AG09319 (cell line): ENCODE measurements around the gene LYRM1.

Experiments
- DNase-seq: peaks from one replicate; pipeline ENCODE4 v3.0.0-alpha.2; 2010; ENCODE audit warnings: low read depth; ENCODE audit errors: extremely low read depth
- TF ChIP-seq, protein P1 (sequence below): IDR thresholded peaks from 2 replicates; pipeline ENCODE4 v1.5.1; 2011; ENCODE audit warnings: low read depth, mild to moderate bottlenecking, inconsistent platforms, low read length, moderate library complexity

Gene LYRM1, protein sequence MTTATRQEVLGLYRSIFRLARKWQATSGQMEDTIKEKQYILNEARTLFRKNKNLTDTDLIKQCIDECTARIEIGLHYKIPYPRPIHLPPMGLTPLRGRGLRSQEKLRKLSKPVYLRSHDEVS

DNA sequence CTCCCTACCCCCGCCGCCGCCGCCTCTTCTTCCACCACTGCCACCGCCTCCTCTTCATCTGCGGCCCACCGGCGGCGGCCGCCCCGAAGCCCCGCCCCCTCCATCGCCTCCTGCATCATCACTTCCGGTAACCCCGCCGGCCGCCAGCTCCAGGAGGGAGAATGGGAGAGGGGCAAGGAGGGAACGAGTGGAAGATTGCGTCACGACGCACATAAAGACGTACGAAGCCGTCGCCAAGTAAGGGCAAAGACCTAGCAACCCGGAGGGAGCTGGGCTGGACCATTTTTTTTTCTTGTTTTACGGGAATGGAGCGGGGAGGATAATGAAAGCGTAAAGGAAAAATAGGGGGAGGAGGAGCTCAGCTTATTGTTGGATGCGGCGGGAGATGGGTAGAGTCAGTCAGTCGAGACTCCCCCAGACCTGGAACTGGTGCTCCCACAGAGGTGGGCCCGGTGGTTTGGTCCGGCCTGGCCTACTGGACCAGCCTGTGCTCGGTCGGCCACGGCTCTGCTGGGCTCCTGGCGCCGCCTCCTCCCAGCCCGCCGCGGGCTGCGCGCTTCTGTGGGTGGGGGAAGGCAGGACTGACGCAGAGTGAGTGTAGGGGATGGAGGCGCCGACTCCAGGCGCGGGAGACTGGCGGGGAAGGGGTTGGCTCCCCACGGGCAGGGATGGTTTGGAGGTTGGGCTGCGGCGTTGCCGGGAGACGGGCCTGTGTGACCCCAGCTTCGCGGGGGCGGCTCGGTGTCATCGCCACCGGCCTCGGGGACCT is at the start of gene LYRM1, which contains the start of gene DCUN1D3:
Gene LYRM1 (plus strand): TSS at position 473 of the 769 bp plus-strand sequence. CDS start 14,785 bp downstream, outside the sequence.
Gene DCUN1D3 (minus strand): TSS at position 60 of the 769 bp plus-strand sequence. CDS start 37,820 bp downstream, outside the sequence.
- peak; percentile 99 for DNase-seq
- TF ChIP-seq, protein P1, sequence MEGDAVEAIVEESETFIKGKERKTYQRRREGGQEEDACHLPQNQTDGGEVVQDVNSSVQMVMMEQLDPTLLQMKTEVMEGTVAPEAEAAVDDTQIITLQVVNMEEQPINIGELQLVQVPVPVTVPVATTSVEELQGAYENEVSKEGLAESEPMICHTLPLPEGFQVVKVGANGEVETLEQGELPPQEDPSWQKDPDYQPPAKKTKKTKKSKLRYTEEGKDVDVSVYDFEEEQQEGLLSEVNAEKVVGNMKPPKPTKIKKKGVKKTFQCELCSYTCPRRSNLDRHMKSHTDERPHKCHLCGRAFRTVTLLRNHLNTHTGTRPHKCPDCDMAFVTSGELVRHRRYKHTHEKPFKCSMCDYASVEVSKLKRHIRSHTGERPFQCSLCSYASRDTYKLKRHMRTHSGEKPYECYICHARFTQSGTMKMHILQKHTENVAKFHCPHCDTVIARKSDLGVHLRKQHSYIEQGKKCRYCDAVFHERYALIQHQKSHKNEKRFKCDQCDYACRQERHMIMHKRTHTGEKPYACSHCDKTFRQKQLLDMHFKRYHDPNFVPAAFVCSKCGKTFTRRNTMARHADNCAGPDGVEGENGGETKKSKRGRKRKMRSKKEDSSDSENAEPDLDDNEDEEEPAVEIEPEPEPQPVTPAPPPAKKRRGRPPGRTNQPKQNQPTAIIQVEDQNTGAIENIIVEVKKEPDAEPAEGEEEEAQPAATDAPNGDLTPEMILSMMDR = no peak

DNA sequence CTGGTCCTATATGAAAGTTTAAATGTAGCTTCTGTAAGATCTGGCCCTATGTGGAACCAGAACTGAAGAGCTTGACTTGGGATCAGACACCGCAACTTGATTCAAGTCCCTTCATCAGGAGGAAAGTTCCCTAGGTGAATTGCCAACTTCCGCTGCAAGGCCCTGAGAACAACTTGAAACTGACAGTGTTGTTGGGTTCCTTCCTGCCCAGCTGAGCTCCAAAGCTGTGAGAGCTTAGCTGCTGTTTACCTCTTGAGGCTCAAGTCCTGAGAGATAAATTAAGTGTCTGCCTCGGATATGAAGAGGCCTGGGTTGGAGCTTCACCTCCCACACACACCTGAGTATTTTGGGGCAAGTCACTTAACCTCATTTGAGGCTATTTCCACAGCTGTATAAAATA is 49.6 kb upstream of the LYRM1 start:
- TF ChIP-seq, protein P1 = no peak
- DNase-seq = no peak

DNA sequence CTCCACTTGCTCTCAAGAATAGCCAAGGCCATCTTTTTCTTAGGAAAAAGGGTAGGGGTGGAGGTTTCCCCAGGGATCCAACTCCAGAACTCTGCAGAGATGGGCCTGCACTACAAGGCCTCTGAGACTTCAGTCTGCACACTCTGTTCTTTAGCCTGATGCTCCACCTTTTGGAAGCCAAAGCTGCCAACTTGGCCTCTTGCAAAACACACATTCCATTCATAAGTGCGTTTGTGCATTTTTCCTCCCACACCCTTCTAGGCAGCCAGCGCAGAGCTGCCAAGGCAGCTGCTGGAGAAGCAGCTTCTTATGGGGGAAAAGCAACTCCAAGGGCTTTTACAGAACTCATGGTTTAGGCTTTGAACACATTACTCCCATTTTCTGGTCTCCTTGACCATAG is 49.0 kb upstream of the LYRM1 start:
- TF ChIP-seq, protein P1 = no peak; the same call in 1 of the 2 replicates
- peak; percentile 84 for DNase-seq

DNA sequence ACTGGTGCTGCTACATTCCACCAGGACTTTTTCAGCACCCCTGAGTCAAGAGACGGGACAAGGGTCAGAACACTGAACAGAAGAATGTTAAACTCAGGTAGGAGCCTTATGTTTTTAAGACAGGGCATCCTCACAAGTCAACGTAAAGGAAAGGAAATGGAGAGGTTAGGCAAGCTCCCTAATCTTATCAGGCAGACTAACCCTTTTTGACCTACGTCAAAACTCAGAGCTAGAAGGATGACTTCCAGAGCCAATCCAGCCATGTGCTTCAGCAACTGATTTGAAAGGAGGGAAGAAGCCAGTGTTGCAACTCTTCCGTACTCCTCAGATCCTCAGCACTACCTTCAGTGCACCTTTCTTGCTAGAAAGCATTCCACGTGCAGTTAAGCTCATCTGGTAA is 47.4 kb upstream of the LYRM1 start:
- no peak for DNase-seq
- TF ChIP-seq, protein P1 = no peak

DNA sequence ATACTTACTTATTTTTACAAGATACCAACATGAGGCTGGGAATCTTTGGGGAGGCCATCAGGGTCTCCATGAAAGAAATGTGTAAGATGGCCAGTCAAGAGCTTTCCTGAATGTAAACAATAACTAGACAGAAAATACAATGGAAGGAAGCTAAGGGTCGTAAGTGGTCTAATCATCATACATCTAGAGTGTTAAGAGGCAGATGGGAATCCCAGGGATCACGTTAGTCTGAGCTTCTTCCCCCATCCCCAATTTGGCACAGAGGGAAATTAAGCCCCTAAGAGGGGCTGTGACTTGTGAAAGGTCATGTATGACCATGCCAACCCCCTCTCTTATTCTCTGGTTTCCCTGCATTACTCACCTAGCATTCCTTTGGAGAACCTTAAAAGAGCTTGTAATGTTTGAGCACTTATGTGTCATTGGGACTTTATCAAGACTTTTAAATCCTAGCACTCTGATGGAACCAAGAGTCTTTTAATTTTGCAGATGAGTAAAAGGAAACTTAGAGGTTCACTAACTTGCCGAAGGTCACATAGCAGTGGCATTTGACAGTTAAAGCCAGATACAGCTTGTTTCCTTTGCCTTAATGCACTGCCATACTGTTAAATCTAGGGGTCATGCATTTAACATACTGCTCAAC is 46.5 kb upstream of the LYRM1 start:
- TF ChIP-seq, protein P1 = no peak
- no peak for DNase-seq

DNA sequence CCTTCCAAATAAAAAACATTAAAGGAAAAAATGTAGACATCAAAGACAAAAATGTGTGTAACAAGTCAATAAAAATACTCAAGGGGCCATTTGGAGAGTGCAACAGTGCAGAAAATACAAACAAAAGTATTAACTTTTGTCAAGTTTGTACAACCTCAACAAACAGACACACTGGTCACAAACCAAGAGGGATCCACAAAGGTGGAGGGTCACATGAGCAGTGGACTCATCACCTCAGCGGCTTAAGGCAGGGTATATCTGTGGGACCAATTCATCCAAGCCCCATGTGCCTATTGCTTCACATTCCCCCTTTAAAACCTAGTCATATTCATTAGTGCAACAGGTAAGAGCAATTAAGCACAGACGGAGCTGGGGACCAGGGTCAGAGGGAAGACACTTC is 45.6 kb upstream of the LYRM1 start:
- TF ChIP-seq, protein P1 = no peak
- no peak for DNase-seq

DNA sequence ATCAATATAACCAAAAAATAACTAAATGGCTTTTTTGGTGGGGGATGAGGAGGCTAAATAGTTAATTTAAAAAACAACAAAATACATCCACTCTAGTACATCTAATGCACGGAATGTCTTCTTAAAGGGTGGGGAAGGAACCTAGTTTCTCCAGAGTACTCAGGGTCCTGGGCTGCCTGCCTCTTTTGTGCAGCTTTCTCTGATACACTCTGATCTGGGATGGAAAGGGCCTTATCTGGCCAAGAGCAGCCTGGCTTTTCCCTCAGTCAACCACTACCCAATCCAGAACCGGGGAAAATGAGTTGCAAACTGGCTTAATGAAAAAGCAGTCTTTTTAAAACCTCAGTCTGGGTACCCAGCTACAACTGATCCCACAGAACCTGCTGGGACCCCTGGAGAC is 43.3 kb upstream of the LYRM1 start:
- no peak for DNase-seq
- TF ChIP-seq, protein P1 = no peak
